Stimulated activated CD8-positive, alpha-beta memory T cell treated with anti-CD3 and anti-CD28 coated beads, Interleukin-15, amount 100 ng/mL, for 48 hours (primary cell): Measurements from ENCODE around the gene ADAMTS18.

ENCODE experiments used
- DNase-seq, 2 donors: peaks; one replicate each; pipeline ENCODE4 v3.0.0-alpha.2; 2020; ENCODE audit warnings: low read depth in 2 of 2

ADAMTS18 gene

GRCh38 chr16:77396461-77396860 is 38.4 kb downstream of the ADAMTS18 start:
- no peak for DNase-seq

GRCh38 chr16:77394699-77395098 is 40.1 kb downstream of the ADAMTS18 start:
- no peak for DNase-seq

- no peak for DNase-seq
Observed at GRCh38 chr16:77393955-77394354, 40.9 kb downstream of the ADAMTS18 start.

- no peak for DNase-seq
Observed at GRCh38 chr16:77387815-77388209, 47.0 kb downstream of the ADAMTS18 start.

GRCh38 chr16:77386831-77387814 is 47.7 kb downstream of the ADAMTS18 start:
- DNase-seq, result no peak

- no peak for DNase-seq
Observed at GRCh38 chr16:77385481-77385880, 49.4 kb downstream of the ADAMTS18 start.

GRCh38 chr16:77383606-77384187 is 51.1 kb downstream of the ADAMTS18 start:
- no peak for DNase-seq

- DNase-seq, result peak in 1 of 2 donors; percentile 1
Observed at GRCh38 chr16:77376358-77376757, 58.5 kb downstream of the ADAMTS18 start.

- DNase-seq, result no peak
Observed at GRCh38 chr16:77375396-77375795, 59.4 kb downstream of the ADAMTS18 start.

GRCh38 chr16:77374384-77374783 is 60.5 kb downstream of the ADAMTS18 start:
- DNase-seq, result no peak

- DNase-seq, result no peak
Observed at GRCh38 chr16:77373726-77374125, 61.1 kb downstream of the ADAMTS18 start.

- DNase-seq, result no peak
Observed at GRCh38 chr16:77364770-77365169, 70.1 kb downstream of the ADAMTS18 start.

GRCh38 chr16:77359065-77359502 is 75.8 kb downstream of the ADAMTS18 start:
- DNase-seq, result no peak

- no peak for DNase-seq
Observed at GRCh38 chr16:77353587-77354263, 81.1 kb downstream of the ADAMTS18 start.

GRCh38 chr16:77344341-77344740 is 90.5 kb downstream of the ADAMTS18 start:
- no peak for DNase-seq

GRCh38 chr16:77336637-77337036 is 98.2 kb downstream of the ADAMTS18 start:
- no peak for DNase-seq

GRCh38 chr16:77335652-77336234 is 99.1 kb downstream of the ADAMTS18 start:
- DNase-seq, result no peak

- DNase-seq, result no peak
Observed at GRCh38 chr16:77332792-77333191, 102.0 kb downstream of the ADAMTS18 start.

GRCh38 chr16:77331802-77332586 is 102.8 kb downstream of the ADAMTS18 start:
- no peak for DNase-seq

- DNase-seq, result no peak
Observed at GRCh38 chr16:77331043-77331442, 103.8 kb downstream of the ADAMTS18 start.

GRCh38 chr16:77330332-77331042 is 104.3 kb downstream of the ADAMTS18 start:
- no peak for DNase-seq
